Measurements from ENCODE around the gene CAMK2A. TPM values are rescaled to one million over a fixed set of nuclear protein-coding genes. Genes with fewer than 3 reads are reported as not detected.
A peak's percentile ranks its signal among the peaks of the same experiment; 100 is the strongest.

Gene CAMK2A
- total and polyA plus RNA-seq, 2 experiments from 2014 or later: 11.8 to 47.7 TPM

GRCh38 chr5:150221471-150221870 is 68.1 kb downstream of the CAMK2A start:
- no peaks in the 10 kb centered on the region for H3K36me3 ChIP-seq
- H3K27ac ChIP-seq: no peak overlapping the region
- TF ChIP-seq CTCF (IDR thresholded peaks at IDR 0.05; ENCODE audit: low read depth, low read length): no peak
- no peak for DNase-seq (ENCODE audit: low read depth in 1 of 2, low spot score in 1 of 2)
- H3K4me3 ChIP-seq: no peak overlapping the region
- H3K9me3 ChIP-seq (ENCODE audit: low read depth): no peaks in the 10 kb centered on the region
- H3K27me3 ChIP-seq: peaks cover 4% of the 10 kb centered on the region
- no peaks in the 10 kb centered on the region for H3K4me1 ChIP-seq (ENCODE audit: low read depth)

GRCh38 chr5:150219861-150220260 is 69.7 kb downstream of the CAMK2A start:
- no peak overlapping the region for H3K27ac ChIP-seq
- H3K4me1 ChIP-seq (ENCODE audit: low read depth): no peaks in the 10 kb centered on the region
- no peaks in the 10 kb centered on the region for H3K9me3 ChIP-seq (ENCODE audit: low read depth)
- TF ChIP-seq CTCF (IDR thresholded peaks at IDR 0.05; ENCODE audit: low read depth, low read length): no peak
- H3K4me3 ChIP-seq: no peak overlapping the region
- no peaks in the 10 kb centered on the region for H3K36me3 ChIP-seq
- no peak for DNase-seq (ENCODE audit: low read depth in 1 of 2, low spot score in 1 of 2)
- H3K27me3 ChIP-seq: peaks cover 4% of the 10 kb centered on the region

- no peak for DNase-seq (ENCODE audit: low read depth in 1 of 2, low spot score in 1 of 2)
- Histone ChIP-seq H3K4me1 (ENCODE audit: low read depth) (no peaks in the 10 kb centered on the region), H3K4me3 (no peak overlapping the region), H3K27ac (no peak overlapping the region), H3K9me3 (ENCODE audit: low read depth) (no peaks in the 10 kb centered on the region), H3K36me3 (no peaks in the 10 kb centered on the region), H3K27me3 (peaks cover 4% of the 10 kb centered on the region)
- TF ChIP-seq CTCF (IDR thresholded peaks at IDR 0.05; ENCODE audit: low read depth, low read length): no peak
Measured at GRCh38 chr5:150219142-150219541, 70.4 kb downstream of the CAMK2A start.

- DNase-seq (ENCODE audit: low read depth in 1 of 2, low spot score in 1 of 2): no peak
- no peak for TF ChIP-seq CTCF (IDR thresholded peaks at IDR 0.05; ENCODE audit: low read depth, low read length)
- Histone ChIP-seq H3K4me3 (no peak overlapping the region), H3K27ac (no peak overlapping the region), H3K4me1 (ENCODE audit: low read depth) (no peaks in the 10 kb centered on the region), H3K9me3 (ENCODE audit: low read depth) (no peaks in the 10 kb centered on the region), H3K27me3 (peaks cover 4% of the 10 kb centered on the region), H3K36me3 (no peaks in the 10 kb centered on the region)
Measured at GRCh38 chr5:150218693-150219035, 70.9 kb downstream of the CAMK2A start.

GRCh38 chr5:150217873-150218692 is 71.5 kb downstream of the CAMK2A start:
- no peaks in the 10 kb centered on the region for H3K36me3 ChIP-seq
- no peaks in the 10 kb centered on the region for H3K4me1 ChIP-seq (ENCODE audit: low read depth)
- peaks cover 4% of the 10 kb centered on the region for H3K27me3 ChIP-seq
- H3K9me3 ChIP-seq (ENCODE audit: low read depth): no peaks in the 10 kb centered on the region
- no peak overlapping the region for H3K4me3 ChIP-seq
- DNase-seq (ENCODE audit: low read depth in 1 of 2, low spot score in 1 of 2): peak; percentile 86 to 89
- TF ChIP-seq CTCF (IDR thresholded peaks at IDR 0.05; ENCODE audit: low read depth, low read length): peak; percentile 81
- no peak overlapping the region for H3K27ac ChIP-seq

Measured in cardiac muscle cell (in vitro differentiated cells and primary cell).